ENCODE data around the gene PSMA7. TPM values are rescaled to one million over a fixed set of nuclear protein-coding genes. Genes with fewer than 3 reads are reported as not detected.

Gene PSMA7
- total and polyA plus RNA-seq, 2 of the 8 experiments (the other 6 are each of a cell fraction or from before 2014, with no cell fraction given), result 361 to 648 TPM

- H2BK5ac ChIP-seq (ENCODE audit: low read depth, low read length), result no peak overlapping the region
- H3K27me3 ChIP-seq (replicated peaks in 1 of 4; ENCODE audit: control insufficient read depth in 3 of 4, extremely low read depth in 1 of 4, insufficient read depth in 3 of 4, low read length in 3 of 4), result no peaks in the 10 kb centered on the region; a peak in 1 of 7 replicates
- no peak overlapping the region for H3K9ac ChIP-seq (replicated peaks in 1 of 4; ENCODE audit: extremely low read depth in 1 of 4, low read depth in 3 of 4, low read length in 3 of 4)
- no peaks in the 10 kb centered on the region for H3K9me3 ChIP-seq (ENCODE audit: insufficient read depth in 2 of 2, low read depth in 1 of 2, low read length in 1 of 2)
- H2BK120ac ChIP-seq (replicated peaks; ENCODE audit: low read depth, low read length), result no peak overlapping the region
- H3K56ac ChIP-seq (replicated peaks; ENCODE audit: insufficient read length, low read depth, low read length), result no peak overlapping the region
- H3K79me2 ChIP-seq (ENCODE audit: control insufficient read depth in 1 of 2, insufficient read depth in 2 of 2, low read length in 2 of 2), result peaks cover 9 to 12% of the 10 kb centered on the region in 2 experiments
- 90% methylated on average over 5 of the region's 5 CpGs; no CpG with 5 or more reads in 1 of the 2 experiments for whole genome bisulfite sequencing, 2 experiments (ENCODE audit: extremely low coverage in 1 of 2, insufficient coverage in 1 of 2, insufficient read length in 1 of 2, insufficient replicate concordance in 2 of 2, low coverage in 1 of 2, low lambda C conversion rate in 2 of 2, missing lambda C conversion rate in 1 of 2)
- H3K79me1 ChIP-seq (ENCODE audit: low read depth, low read length), result peaks cover 7% of the 10 kb centered on the region
- peak overlapping the region; percentile 77; the same call in 1 of the 2 replicates for H2BK15ac ChIP-seq (ENCODE audit: low read length)
- H3K4ac ChIP-seq (replicated peaks; ENCODE audit: insufficient read length, low read depth, low read length), result no peak overlapping the region
- ChIA-PET POLR2A (ENCODE audit: partially characterized antibody) (interaction anchor here (1.2 to 12.2 kb wide), 7 partner anchors 10 to 73 kb away, joined by 3 to 125 read pairs (median 5); partner anchors contain the start of genes PSMA7, SS18L1 and TAF4), CTCF (ENCODE audit: partially characterized antibody) (interaction anchor here (0.6 to 3.9 kb wide), 7 partner anchors 13 to 141 kb away, joined by 3 to 16 read pairs (median 3); no protein-coding TSS in a partner anchor)
- no peak overlapping the region for H4K5ac ChIP-seq (ENCODE audit: insufficient read length, low read depth, low read length)
- H4K20me1 ChIP-seq (replicated peaks in 1 of 2; ENCODE audit: control insufficient read depth in 1 of 2, insufficient read depth in 2 of 2, low read length in 2 of 2), result peaks cover 8% of the 10 kb centered on the region in 2 experiments
- H3K36me3 ChIP-seq (ENCODE audit: control insufficient read depth in 2 of 4, insufficient read depth in 4 of 4, low read length in 3 of 4), result 0 out of 8 replicates have a peak, but pooled peaks cover 0 to under 1% (median 0%) of the 10 kb centered on the region in 4 experiments
- H4K91ac ChIP-seq (replicated peaks; ENCODE audit: insufficient read length, low read length), result no peak overlapping the region
- no peak overlapping the region for H3K18ac ChIP-seq (ENCODE audit: extremely low read depth, low read length)
- no peak overlapping the region for H3K4me2 ChIP-seq (ENCODE audit: insufficient read depth in 1 of 2, low read depth in 2 of 2, low read length in 2 of 2)
- H2AK5ac ChIP-seq (ENCODE audit: low read depth, low read length), result no peak overlapping the region
- H3K4me1 ChIP-seq (replicated peaks in 1 of 4; ENCODE audit: control insufficient read depth in 3 of 4, insufficient read depth in 4 of 4, low read length in 3 of 4), result peaks cover 2 to 22% (median 7%) of the 10 kb centered on the region in 4 experiments
- peak overlapping the region; percentile 15; the same call in 1 of the 2 replicates for H4K8ac ChIP-seq (ENCODE audit: extremely low read depth, insufficient read depth, low read length)
- peaks cover 5% of the 10 kb centered on the region; the same call in 1 of the 2 replicates for H3K23me2 ChIP-seq (ENCODE audit: low read depth, low read length)
- 0 out of 2 replicates have a peak overlapping the region, but pooled peaks have one; percentile 39 for H2BK12ac ChIP-seq (ENCODE audit: low read depth, low read length)
- no peak overlapping the region for H3K14ac ChIP-seq (ENCODE audit: insufficient read length)
- H3K27ac ChIP-seq (ENCODE audit: low read depth, low read length), result no peak overlapping the region
- no peak overlapping the region for H3K23ac ChIP-seq (ENCODE audit: insufficient read length)
- H2BK20ac ChIP-seq (ENCODE audit: low read length), result 0 out of 2 replicates have a peak overlapping the region, but pooled peaks have one; percentile 7
- H3K4me3 ChIP-seq (ENCODE audit: extremely low read depth in 1 of 4, insufficient read depth in 2 of 4, low read depth in 3 of 4, low read length in 4 of 4), result no peak overlapping the region
- no peak for DNase-seq (ENCODE audit: low read depth in 1 of 2, low spot score in 2 of 2)
- no peak overlapping the region for H2AFZ ChIP-seq (ENCODE audit: low read length)
- FAIRE-seq, result no peak
- TF ChIP-seq SIRT6 (IDR thresholded peaks at IDR 0.05; ENCODE audit: low read length), result no peak
- no peak for TF ChIP-seq RFX5 (IDR thresholded peaks at IDR 0.05; ENCODE audit: borderline replicate concordance, low read depth, low read length)
- TF ChIP-seq TCF12 (IDR thresholded peaks at IDR 0.05; ENCODE audit: low read depth, low read length), result no peak
- no peak for TF ChIP-seq SUZ12 (IDR thresholded peaks at IDR 0.05; ENCODE audit: low read length)
- TF ChIP-seq SP4 (IDR thresholded peaks at IDR 0.05; ENCODE audit: low read length), result no peak
- TF ChIP-seq EZH2 (IDR thresholded peaks at IDR 0.05; ENCODE audit: low read depth, low read length, severe bottlenecking), result no peak
- TF ChIP-seq CHD1 (IDR thresholded peaks at IDR 0.05; ENCODE audit: low read depth, low read length), result no peak
- no peak for TF ChIP-seq FOSL1 (IDR thresholded peaks at IDR 0.05; ENCODE audit: insufficient read depth, low read depth, low read length)
- no peak for TF ChIP-seq KDM1A (IDR thresholded peaks at IDR 0.05; ENCODE audit: borderline replicate concordance, low read length)
Measured at GRCh38 chr20:62119115-62119514, 24.1 kb downstream of the PSMA7 start.
